Activated naive CD8-positive, alpha-beta T cell treated with anti-CD3 and anti-CD28 coated beads for 36 hours (primary cell): ENCODE measurements around the gene DQX1. TPM values are rescaled to one million over a fixed set of nuclear protein-coding genes. Genes with fewer than 3 reads are reported as not detected.
A peak's percentile ranks its signal among the peaks of the same experiment; 100 is the strongest.

Experiments
- DNase-seq: peaks from one replicate; pipeline ENCODE4 v3.0.0; 2021
- H3K27ac Mint-ChIP-seq: one replicate; pipeline ENCODE4 v1.8.0; 2022; ENCODE audit warnings: mild to moderate bottlenecking, moderate library complexity, mixed read lengths
- H3K27me3 Mint-ChIP-seq: one replicate; pipeline ENCODE4 v1.8.0; 2022; ENCODE audit warnings: mild to moderate bottlenecking, mixed read lengths
- H3K36me3 Mint-ChIP-seq: one replicate; pipeline ENCODE4 v1.8.0; 2021; ENCODE audit warnings: mild to moderate bottlenecking, mixed read lengths
- H3K4me1 Mint-ChIP-seq: one replicate; pipeline ENCODE4 v1.8.0; 2021; ENCODE audit warnings: mixed read lengths
- H3K4me3 Mint-ChIP-seq: one replicate; pipeline ENCODE4 v1.8.0; 2022; ENCODE audit warnings: mild to moderate bottlenecking, moderate library complexity, mixed read lengths
- H3K9me3 Mint-ChIP-seq: one replicate; pipeline ENCODE4 v1.8.0; 2022; ENCODE audit warnings: mixed read lengths
- total RNA-seq, 2 experiments: library from RNA; stranded (reverse); gene quantifications; one replicate each; pipeline ENCODE4 v1.2.3, GENCODE V29; 2021

The DQX1 gene
- total RNA-seq, 2 experiments from 2014 or later = 0.16 to 0.27 TPM

GRCh38 chr2:74548285-74548899 is 22.4 kb upstream of the DQX1 start:
- peaks cover 63% of the 10 kb centered on the region for H3K27me3 Mint-ChIP-seq
- no peaks in the 10 kb centered on the region for H3K9me3 Mint-ChIP-seq
- H3K4me1 Mint-ChIP-seq = peaks cover 6% of the 10 kb centered on the region
- no peaks in the 10 kb centered on the region for H3K36me3 Mint-ChIP-seq
- H3K4me3 Mint-ChIP-seq = peak overlapping the region; percentile 60
- DNase-seq = no peak
- no peak overlapping the region for H3K27ac Mint-ChIP-seq

DNA sequence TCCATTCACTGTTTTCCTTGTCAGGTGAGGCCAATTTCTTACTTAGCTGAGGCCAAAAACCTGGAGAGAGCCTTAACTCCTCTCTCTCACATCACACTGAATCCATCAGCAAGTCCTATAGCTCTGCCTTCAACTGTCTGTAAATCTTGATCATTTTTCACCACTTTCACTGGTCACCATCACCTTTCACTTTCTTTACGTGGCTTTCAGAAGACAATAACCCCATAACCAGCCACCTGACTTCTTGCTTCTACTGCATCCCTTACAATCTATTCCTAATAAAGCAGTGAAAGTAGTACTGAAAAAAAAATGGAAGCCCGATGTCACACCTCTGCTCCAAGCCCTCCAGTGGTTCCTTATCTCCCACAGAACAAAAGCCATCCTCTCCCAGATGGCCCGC is 20.0 kb upstream of the DQX1 start:
- H3K27me3 Mint-ChIP-seq = peaks cover 64% of the 10 kb centered on the region
- no peaks in the 10 kb centered on the region for H3K9me3 Mint-ChIP-seq
- H3K27ac Mint-ChIP-seq = no peak overlapping the region
- H3K4me3 Mint-ChIP-seq = no peak overlapping the region
- DNase-seq = no peak
- no peaks in the 10 kb centered on the region for H3K36me3 Mint-ChIP-seq
- H3K4me1 Mint-ChIP-seq = peaks cover 6% of the 10 kb centered on the region

DNA sequence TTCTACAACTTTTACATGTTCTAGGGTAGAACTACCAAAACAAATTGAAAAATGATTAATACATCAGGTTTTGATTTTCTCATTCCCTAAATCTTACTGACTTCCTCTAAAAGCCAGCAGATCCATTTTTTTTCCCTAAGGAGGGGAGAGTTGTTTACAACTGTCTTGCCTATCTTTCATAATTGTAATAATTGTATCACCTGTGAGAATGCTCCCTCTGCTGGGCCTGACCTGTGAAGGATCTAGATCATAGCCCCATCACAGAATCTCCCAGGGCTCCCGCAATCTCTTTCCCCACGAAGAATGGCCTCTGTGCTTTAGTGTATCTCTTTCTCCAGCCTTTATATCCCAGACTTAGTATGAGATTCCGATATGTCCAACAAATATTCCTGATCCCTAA is 18.6 kb upstream of the DQX1 start:
- Mint-ChIP-seq H3K9me3 (no peaks in the 10 kb centered on the region), H3K4me1 (peaks cover 6% of the 10 kb centered on the region), H3K36me3 (no peaks in the 10 kb centered on the region), H3K27ac (no peak overlapping the region), H3K27me3 (peaks cover 54% of the 10 kb centered on the region), H3K4me3 (no peak overlapping the region)
- no peak for DNase-seq

GRCh38 chr2:74542978-74543377 is 16.9 kb upstream of the DQX1 start:
- Mint-ChIP-seq H3K9me3 (no peaks in the 10 kb centered on the region), H3K27ac (no peak overlapping the region), H3K36me3 (no peaks in the 10 kb centered on the region), H3K27me3 (peaks cover 59% of the 10 kb centered on the region), H3K4me1 (peaks cover 6% of the 10 kb centered on the region), H3K4me3 (no peak overlapping the region)
- DNase-seq = no peak

- H3K27ac Mint-ChIP-seq = no peak overlapping the region
- peaks cover 6% of the 10 kb centered on the region for H3K4me1 Mint-ChIP-seq
Measured at GRCh38 chr2:74540291-74540690, 14.3 kb upstream of the DQX1 start.

DNA sequence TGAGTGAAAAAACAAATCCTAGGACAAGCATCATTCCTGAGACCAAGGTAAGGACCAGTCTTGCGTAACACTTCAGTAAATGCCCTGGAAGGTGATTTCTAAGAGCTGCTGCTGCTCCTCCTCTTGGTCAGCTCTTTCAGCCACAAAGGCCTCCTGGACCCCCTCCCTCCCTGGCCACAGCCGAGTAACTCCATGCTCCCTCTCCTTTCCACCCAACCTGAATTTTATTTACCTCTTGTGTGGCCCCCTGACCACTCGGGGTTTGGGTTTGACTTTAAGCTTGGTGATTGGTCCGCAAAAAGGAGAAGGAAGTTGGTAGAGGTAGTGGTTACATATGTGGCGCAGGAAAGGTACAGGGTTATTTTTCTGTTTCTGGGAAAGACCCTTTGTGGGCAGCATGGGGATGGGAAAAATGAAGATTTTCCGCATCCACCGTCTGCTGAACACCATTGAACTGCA is 12.9 kb upstream of the DQX1 start:
- H3K4me1 Mint-ChIP-seq = peaks cover 6% of the 10 kb centered on the region
- H3K27ac Mint-ChIP-seq = peak overlapping the region; percentile 30
- peaks cover 33% of the 10 kb centered on the region for H3K27me3 Mint-ChIP-seq
- H3K4me3 Mint-ChIP-seq = no peak overlapping the region
- no peak for DNase-seq
- H3K9me3 Mint-ChIP-seq = no peaks in the 10 kb centered on the region
- H3K36me3 Mint-ChIP-seq = no peaks in the 10 kb centered on the region

More at GRCh38 chr2:74540291-74540690, 14.3 kb upstream of the DQX1 start:
- no peaks in the 10 kb centered on the region for H3K9me3 Mint-ChIP-seq
- H3K4me3 Mint-ChIP-seq = no peak overlapping the region
- DNase-seq = no peak
- peaks cover 41% of the 10 kb centered on the region for H3K27me3 Mint-ChIP-seq
- no peaks in the 10 kb centered on the region for H3K36me3 Mint-ChIP-seq

DNA sequence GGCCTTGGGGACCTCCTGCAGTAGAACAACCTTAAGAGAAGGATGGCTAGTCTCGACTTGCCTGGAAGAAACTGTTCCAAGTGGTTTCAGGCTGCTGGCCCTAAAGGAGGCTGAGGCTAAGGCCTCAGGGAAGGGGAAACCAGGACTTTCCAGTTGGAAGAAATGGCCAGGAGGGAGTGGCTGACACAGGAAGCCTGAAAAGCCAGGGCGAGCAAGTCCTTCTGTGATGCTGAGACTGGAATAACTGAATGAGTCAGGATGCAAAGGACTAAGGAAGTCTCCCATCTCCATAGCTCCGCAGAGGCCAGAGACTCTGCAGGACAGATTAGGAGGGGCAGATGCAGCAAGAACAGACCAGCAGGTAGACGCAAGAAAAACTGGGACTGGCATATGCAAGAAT is 11.1 kb upstream of the DQX1 start:
- Mint-ChIP-seq H3K27me3 (peaks cover 24% of the 10 kb centered on the region), H3K27ac (no peak overlapping the region), H3K4me3 (no peak overlapping the region)

DNA sequence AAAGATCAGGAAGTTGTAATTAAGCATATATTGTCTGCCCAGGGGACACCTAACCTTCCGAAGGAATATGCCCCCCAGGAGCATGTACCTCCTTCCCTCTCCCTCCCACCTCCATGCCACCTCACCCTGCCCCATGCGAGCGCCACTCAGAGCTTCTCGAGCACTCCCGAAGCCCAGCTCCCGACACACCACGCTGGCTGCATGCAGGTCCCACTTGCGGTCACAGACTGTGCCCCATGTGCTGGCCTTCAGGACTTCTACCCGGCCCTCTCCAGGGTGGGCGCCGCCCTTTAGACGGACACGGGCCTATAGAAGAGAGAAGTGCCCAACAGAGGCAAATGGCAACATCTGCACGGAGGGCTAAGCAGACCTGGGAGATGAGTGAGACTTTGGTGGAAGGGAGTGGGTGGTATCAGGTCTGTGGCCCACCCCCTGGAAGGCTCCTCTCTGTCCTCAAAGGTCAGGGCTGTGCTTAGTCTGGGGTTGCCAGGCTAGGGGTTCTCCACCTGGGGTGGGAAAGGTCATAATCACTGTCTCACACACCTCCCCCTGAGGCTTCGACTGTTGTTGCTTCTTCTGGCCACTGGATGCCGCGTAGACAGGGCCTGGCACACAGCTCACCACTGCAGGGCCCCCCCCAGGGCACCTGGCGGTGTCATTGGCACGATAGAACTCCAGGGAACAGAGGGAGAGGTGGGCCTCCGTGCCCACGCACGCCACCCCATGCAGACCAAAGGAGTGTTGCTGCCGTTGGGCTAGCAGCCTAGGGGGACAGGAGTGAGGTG is 10.3 kb upstream of the DQX1 start:
- Mint-ChIP-seq H3K27me3 (peaks cover 20% of the 10 kb centered on the region), H3K9me3 (no peaks in the 10 kb centered on the region), H3K4me3 (no peak overlapping the region), H3K36me3 (peaks cover 13% of the 10 kb centered on the region), H3K27ac (no peak overlapping the region), H3K4me1 (peaks cover 17% of the 10 kb centered on the region)
- DNase-seq = no peak

More for the DNA sequence above, 11.1 kb upstream of the DQX1 start:
- H3K9me3 Mint-ChIP-seq = no peaks in the 10 kb centered on the region
- H3K4me1 Mint-ChIP-seq = peaks cover 9% of the 10 kb centered on the region
- peaks cover 7% of the 10 kb centered on the region for H3K36me3 Mint-ChIP-seq
- no peak for DNase-seq

GRCh38 chr2:74535440-74535965 is 9.5 kb upstream of the DQX1 start:
- no peak for DNase-seq
- H3K27ac Mint-ChIP-seq = no peak overlapping the region
- no peak overlapping the region for H3K4me3 Mint-ChIP-seq
- H3K27me3 Mint-ChIP-seq = peaks cover 20% of the 10 kb centered on the region
- H3K9me3 Mint-ChIP-seq = no peaks in the 10 kb centered on the region
- H3K36me3 Mint-ChIP-seq = peaks cover 22% of the 10 kb centered on the region
- peaks cover 25% of the 10 kb centered on the region for H3K4me1 Mint-ChIP-seq

DNA sequence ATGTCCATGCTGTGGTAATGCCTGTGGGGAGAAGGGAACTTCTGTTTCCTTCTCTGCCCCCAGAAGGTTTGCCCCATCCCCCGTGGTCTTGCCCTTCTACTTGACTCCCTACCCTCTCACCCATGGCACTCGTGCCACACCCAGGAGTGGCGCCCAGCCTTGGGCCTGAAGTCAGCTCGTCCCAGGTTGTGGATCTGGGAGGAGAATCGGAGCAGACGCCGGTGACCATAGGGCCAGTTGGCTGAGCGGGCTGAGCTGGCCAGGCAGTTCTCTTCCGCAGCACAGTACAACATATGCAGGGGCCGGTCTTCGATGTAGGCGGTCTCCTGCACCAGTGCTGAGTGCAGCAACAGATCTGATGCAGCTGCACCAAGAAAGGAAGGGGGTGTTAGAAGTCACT is 8.4 kb upstream of the DQX1 start:
- H3K4me1 Mint-ChIP-seq = peaks cover 26% of the 10 kb centered on the region
- H3K4me3 Mint-ChIP-seq = no peak overlapping the region
- no peak overlapping the region for H3K27ac Mint-ChIP-seq
- no peaks in the 10 kb centered on the region for H3K9me3 Mint-ChIP-seq
- peaks cover 23% of the 10 kb centered on the region for H3K36me3 Mint-ChIP-seq
- DNase-seq = no peak
- peaks cover 14% of the 10 kb centered on the region for H3K27me3 Mint-ChIP-seq

DNA sequence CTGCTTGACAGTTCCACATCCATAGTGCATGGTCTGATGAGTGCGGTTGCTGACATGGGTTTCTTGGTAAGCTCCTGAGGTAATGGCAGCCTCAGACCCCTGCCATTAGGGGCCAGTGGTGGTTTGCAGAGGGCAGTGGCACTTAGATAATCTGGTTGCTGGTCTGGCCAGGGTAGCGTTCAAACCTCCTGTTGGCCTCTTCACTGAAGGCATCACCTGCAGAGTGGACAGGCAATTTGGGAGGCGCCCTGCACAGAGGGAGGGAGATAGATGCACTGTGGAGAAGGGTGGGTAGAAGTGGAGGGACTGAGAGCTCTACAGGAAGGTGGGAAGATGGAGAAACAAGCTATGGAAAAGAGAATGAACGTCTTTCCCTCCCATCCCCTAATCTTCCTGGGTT is 7.4 kb upstream of the DQX1 start:
- Mint-ChIP-seq H3K36me3 (peaks cover 32% of the 10 kb centered on the region), H3K4me1 (peaks cover 23% of the 10 kb centered on the region), H3K9me3 (no peaks in the 10 kb centered on the region), H3K27ac (no peak overlapping the region), H3K27me3 (peaks cover 5% of the 10 kb centered on the region), H3K4me3 (no peak overlapping the region)
- DNase-seq = no peak

- H3K4me3 Mint-ChIP-seq = peak overlapping the region; percentile 56
- DNase-seq = no peak
- H3K4me1 Mint-ChIP-seq = peaks cover 34% of the 10 kb centered on the region
- no peak overlapping the region for H3K27ac Mint-ChIP-seq
- H3K9me3 Mint-ChIP-seq = no peaks in the 10 kb centered on the region
- H3K36me3 Mint-ChIP-seq = peaks cover 45% of the 10 kb centered on the region
- H3K27me3 Mint-ChIP-seq = no peaks in the 10 kb centered on the region
Measured at GRCh38 chr2:74532222-74532621, 6.2 kb upstream of the DQX1 start.

DNA sequence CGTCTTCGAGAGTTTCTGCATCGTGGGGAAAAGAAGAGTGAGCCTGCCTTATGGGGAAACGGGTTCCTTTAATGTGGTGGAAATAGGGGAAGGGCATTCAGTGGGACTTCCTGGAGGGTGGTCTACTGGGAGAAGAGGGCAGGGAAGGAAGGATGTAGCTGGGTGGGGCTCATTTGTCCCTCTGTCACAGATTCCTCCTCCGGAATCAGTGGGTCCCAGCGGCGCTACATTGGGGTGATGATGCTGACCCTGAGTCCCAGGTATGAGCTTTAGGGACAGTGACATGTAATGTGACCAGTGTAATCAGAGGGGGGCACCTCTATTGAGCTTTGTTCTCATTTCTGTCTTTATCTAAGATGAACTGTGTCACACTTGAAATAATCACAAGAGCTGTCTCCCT is 5.6 kb upstream of the DQX1 start:
- Mint-ChIP-seq H3K4me3 (peak overlapping the region; percentile 98), H3K36me3 (peaks cover 50% of the 10 kb centered on the region), H3K27ac (no peak overlapping the region)

GRCh38 chr2:74530239-74531187 is 4.5 kb upstream of the DQX1 start:
- Mint-ChIP-seq H3K27me3 (no peaks in the 10 kb centered on the region), H3K27ac (peak overlapping the region; percentile 98), H3K36me3 (peaks cover 60% of the 10 kb centered on the region), H3K4me1 (peaks cover 40% of the 10 kb centered on the region), H3K4me3 (peak overlapping the region; percentile 98), H3K9me3 (peaks cover 2% of the 10 kb centered on the region)
- DNase-seq = peak; percentile 52

More for the DNA sequence above, 5.6 kb upstream of the DQX1 start:
- no peak for DNase-seq
- Mint-ChIP-seq H3K27me3 (no peaks in the 10 kb centered on the region), H3K9me3 (no peaks in the 10 kb centered on the region), H3K4me1 (peaks cover 36% of the 10 kb centered on the region)
